ENCODE measurements around the gene LRR1. TPM values are rescaled to one million over a fixed set of nuclear protein-coding genes. Genes with fewer than 3 reads are reported as not detected.
"Not testable (repeated sequence)": the region's sequence is repeated elsewhere in the genome, so short reads cannot be mapped to it uniquely, and the experiment has no call there.

Gene LRR1
- total RNA-seq, 1 experiment from 2014 or later = 51.2 TPM

DNA sequence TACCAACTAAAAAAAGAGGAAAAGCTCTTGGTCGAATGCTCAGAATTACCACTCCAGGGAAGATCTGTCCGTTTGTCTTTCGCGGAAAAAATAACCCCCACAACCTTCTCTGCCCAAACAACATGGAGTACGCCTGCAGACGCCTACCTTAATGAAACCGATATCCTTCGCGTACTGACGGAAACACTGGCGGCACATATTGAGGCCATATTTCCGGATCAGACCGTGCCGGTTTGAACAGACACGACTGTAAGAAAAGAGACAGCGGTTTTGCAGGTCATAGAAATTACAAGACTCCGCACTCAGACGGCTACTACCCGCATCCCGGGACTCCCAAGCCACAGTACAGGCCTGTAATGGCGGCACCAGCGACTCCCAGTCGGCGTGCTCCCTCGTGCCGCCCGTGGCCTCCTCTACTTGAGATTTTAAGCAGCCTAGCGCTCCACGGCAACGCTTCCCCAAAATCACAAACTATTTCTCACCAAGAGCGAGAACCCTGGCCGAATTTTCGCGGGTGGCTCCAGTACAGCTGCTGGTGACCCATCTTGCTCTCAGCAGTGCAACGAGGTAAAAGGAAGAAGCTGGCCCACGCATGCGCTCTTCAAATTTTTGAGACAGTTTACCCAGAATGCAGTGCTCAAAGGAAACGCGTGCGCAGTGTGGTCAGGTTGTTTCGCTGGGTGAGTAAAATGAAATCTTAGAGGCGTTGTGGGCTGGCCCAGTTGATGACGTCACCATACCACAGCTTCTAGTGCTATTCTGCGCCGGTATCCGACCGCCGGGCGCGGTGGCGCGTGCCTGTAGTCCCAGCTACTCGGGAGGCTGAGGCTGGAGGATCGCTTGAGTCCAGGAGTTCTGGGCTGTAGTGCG is 12.7 kb upstream of the LRR1 start, which contains the start of gene RPS29:
RPS29 (minus strand) TSS at position 578 of the 870 bp plus-strand sequence; CDS start at position 544, 34 bp downstream.
- peak; percentile 99 for DNase-seq (ENCODE audit: low read depth)

DNA sequence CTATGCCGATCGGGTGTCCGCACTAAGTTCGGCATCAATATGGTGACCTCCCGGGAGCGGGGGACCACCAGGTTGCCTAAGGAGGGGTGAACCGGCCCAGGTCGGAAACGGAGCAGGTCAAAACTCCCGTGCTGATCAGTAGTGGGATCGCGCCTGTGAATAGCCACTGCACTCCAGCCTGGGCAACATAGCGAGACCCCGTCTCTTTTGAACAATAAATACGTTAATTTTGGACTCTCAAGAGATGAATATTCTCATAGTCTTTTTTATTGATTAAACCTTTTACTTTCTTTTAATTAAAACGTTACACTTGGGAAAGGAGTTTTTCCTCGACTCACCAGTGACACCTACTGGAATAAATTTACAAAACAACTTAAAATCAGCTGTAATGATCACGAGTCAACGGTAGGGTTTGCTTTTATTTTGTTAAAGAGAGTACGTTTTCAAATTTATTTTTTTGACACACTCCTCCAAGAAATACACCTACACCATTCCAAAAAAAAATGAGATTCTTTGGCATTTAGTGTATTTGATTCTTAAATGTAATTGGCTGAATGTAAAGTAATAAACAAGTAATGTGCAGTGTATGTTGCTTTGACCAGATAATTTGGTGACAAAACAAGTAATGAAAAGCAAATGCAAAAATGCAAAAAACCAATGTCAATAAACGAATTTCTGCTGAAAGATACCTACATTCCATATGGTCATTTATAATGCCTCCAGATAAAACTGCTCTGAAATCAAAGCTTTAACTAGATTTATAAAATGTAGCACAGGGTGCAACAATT is 11.9 kb upstream of the LRR1 start:
- peak; percentile 64 for DNase-seq (ENCODE audit: low read depth)

DNA sequence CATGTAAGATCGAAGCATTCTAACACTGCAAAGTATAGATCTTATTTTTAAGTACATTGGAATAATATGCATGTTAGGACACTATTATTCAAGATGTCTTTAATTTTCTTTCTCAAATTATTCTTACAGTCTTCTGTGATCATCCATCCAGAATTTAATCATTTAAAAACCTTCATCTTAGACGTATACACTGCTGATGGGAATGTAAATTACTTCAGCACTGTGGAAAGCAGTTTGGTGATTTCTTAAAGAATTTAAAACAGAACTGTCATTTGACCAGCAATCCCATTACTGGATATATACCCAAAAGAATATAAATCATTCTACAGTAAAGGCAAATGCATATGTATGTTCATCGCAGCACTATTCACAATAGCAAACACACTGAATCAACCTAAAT is 9.4 kb upstream of the LRR1 start:
- no peak for DNase-seq (ENCODE audit: low read depth)

- no peak for DNase-seq (ENCODE audit: low read depth)
Measured at GRCh38 chr14:49593016-49593415, 5.7 kb upstream of the LRR1 start.

DNA sequence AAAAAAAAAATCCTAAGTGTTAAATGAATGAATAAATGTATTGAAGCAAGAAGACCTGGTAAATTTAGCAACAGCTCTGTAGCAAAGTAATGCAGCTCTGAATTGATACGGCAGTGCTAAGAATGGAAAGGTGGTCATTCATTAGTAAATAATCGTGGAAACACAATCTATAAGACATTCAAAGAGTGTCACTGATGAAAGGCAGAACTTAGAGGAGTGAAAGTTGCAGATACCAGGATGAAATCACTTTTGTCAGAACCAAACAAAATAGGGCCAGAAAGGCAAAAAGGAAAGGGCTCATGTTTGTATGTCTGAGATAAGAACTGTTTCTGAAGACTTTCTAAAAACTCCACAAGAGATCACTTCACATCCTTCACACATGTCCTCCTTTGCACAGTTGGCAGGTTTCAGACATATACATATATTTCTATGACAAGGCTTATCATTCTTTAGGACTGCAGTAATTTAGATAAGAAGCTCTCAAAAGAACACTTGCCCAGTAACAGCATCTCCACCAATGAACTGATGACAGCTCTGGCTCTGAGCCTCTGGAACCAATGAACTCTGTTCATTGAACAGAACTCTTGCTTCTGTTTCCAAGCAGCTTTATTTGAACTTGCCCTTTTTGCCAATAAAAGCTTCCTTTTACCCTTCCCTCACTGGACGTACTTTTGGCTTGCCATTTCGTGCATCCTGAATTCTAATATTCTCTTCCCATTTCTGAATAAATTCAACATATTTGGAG is 4.2 kb upstream of the LRR1 start:
- no peak for DNase-seq (ENCODE audit: low read depth)

- no peak for DNase-seq (ENCODE audit: low read depth)
Measured at GRCh38 chr14:49598189-49598484, 603 bp upstream of the LRR1 start.

- DNase-seq (ENCODE audit: low read depth) = no peak
Measured at GRCh38 chr14:49607583-49607982, 8.8 kb downstream of the LRR1 start.

DNA sequence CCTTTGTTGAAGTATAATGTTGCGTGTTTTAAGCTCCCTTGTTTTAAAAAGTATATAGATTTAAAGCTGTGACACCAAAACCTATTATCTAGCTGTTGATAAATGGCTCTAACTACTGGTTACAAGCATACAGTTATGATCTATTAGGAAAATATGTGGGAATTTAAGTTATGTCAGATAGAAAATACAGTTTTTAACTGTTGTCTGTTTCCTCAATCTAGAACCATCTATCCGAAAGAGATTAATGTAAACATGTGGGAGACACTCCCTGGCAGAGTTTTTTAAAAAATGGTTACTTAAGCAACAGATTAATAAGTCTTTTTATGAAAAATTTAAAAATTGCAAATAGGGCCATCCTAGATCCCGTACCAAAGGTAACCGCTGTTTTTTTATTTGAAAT is 13.5 kb downstream of the LRR1 start:
- no peak for DNase-seq (ENCODE audit: low read depth)

- DNase-seq (ENCODE audit: low read depth) = no peak
Measured at GRCh38 chr14:49612671-49613070, 13.9 kb downstream of the LRR1 start.

GRCh38 chr14:49614196-49614595 is 15.5 kb downstream of the LRR1 start:
- DNase-seq (ENCODE audit: low read depth) = no peak

DNA sequence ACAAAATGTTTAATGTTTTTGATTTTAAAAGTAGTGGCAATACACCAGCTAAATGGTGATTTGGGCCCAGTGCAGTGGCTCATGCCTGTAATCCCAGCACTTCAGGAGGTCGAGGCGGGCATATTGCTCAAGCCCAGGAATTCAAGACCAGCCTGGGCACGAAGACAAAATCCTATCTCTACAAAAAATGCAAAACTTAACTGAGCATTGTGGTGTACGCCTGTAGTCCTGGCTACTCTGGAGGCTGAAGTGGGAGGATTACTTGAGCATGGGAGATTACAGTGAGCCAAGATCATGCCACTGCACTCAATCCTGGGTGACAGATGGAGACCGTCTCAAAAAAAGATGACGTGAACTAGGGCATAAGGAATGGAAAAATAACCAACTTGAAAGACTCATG is 17.0 kb downstream of the LRR1 start:
- DNase-seq (ENCODE audit: low read depth) = no peak

GRCh38 chr14:49617852-49618519 is 19.2 kb downstream of the LRR1 start:
- DNase-seq (ENCODE audit: low read depth) = no peak

GRCh38 chr14:49619273-49619672 is 20.5 kb downstream of the LRR1 start:
- DNase-seq (ENCODE audit: low read depth) = not testable (repeated sequence)

DNA sequence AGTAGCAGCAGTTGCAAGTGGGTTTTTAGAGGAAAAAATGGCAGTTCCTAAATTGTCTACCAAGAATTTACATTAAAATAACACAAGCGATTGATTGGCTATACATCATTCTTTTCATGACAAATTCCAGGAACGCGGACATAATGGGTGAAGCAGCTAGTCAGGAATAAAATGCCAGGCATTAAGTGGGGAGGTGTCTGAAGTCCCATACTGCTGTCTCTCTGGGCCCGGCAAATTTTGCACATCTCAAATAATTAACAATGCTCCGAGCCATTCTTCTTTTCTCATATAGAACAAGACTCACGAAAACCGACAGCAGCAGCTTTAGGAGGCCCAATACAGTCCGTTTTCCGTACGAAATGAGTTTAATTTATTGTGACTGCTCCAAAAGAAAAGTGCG is 21.0 kb downstream of the LRR1 start:
- no peak for DNase-seq (ENCODE audit: low read depth)

GRCh38 chr14:49620182-49621113 is 21.7 kb downstream of the LRR1 start, which contains the start of the genes MGAT2 and RPL36AL:
MGAT2 (plus strand) TSS chr14:49620799; CDS start chr14:49621269, 470 bp downstream.
RPL36AL (minus strand) TSS chr14:49620626; CDS start chr14:49619104, 1,522 bp downstream.
- peak; percentile 99 for DNase-seq (ENCODE audit: low read depth)

GRCh38 chr14:49621114-49621881 is 22.6 kb downstream of the LRR1 start:
- DNase-seq (ENCODE audit: low read depth) = peak; percentile 83

DNA sequence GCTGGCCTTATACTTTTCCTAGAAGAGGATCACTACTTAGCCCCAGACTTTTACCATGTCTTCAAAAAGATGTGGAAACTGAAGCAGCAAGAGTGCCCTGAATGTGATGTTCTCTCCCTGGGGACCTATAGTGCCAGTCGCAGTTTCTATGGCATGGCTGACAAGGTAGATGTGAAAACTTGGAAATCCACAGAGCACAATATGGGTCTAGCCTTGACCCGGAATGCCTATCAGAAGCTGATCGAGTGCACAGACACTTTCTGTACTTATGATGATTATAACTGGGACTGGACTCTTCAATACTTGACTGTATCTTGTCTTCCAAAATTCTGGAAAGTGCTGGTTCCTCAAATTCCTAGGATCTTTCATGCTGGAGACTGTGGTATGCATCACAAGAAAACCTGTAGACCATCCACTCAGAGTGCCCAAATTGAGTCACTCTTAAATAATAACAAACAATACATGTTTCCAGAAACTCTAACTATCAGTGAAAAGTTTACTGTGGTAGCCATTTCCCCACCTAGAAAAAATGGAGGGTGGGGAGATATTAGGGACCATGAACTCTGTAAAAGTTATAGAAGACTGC is 23.4 kb downstream of the LRR1 start:
- DNase-seq (ENCODE audit: low read depth) = no peak

DNA sequence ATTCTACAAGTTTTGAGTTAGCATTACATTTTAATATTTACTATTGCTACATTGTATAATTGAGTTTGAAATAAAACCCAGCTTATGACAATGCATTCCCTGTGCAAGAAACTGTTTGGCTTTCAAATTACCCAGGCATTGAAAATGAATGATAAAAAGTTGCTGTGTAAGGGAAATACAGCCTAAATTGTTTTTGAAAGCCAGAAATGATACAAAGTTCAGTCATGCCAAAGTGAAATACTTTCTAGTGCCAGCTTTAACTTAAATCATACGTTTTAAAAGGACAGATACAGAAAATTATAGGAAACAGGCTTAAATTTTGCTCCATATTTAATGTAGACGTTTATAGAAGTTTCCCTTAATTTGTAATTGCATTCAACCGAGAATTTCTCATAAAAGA is 24.6 kb downstream of the LRR1 start:
- no peak for DNase-seq (ENCODE audit: low read depth)

All from Daoy (cell line).